A549 (cell line): ENCODE data around the gene MAN2B2. TPM values are rescaled to one million over a fixed set of nuclear protein-coding genes. Genes with fewer than 3 reads are reported as not detected.

Experiments used
- ATAC-seq, 2 experiments: fragments of 200-7000 bp in 1 of 2; fragments of >200 bp in 1 of 2; cut with Nextera tagmentation in 1 of 2; cut with Tn5 transposase in 1 of 2; 3 replicates each; pipeline versions ENCODE4 v1.8.0 to v1.9.1; 2018 to 2020; ENCODE audit warnings: mild to moderate bottlenecking in 1 of 2, moderate library complexity in 1 of 2
- CTCF ChIA-PET: fragments of 300-600 bp; sonication (Branson Sonifier 250); formaldehyde crosslinking; extraction: SDS; loops from one replicate; lab custom pipeline; 2021; ENCODE audit warnings: antibody characterized with exemption, inconsistent platforms; lab: Yijun Ruan, JAX
- POLR2A ChIA-PET: fragments of 350-600 bp; formaldehyde crosslinking; extraction: SDS; loops from one replicate; lab custom pipeline; 2021; ENCODE audit warnings: antibody characterized with exemption, inconsistent platforms; lab: Yijun Ruan, JAX
- DNase-seq, 2 experiments: peaks; one replicate each; pipeline versions ENCODE4 v3.0.0 to v3.0.0-alpha.2; 2011 to 2016; ENCODE audit warnings: low read depth in 1 of 2, low spot score in 1 of 2
- FAIRE-seq: peaks from 2 replicates; lab custom pipeline; 2011; peaks lifted over from hg19 to GRCh38; lab: Jason Lieb, UNC
- H3K27ac ChIP-seq, 2 experiments: fragments of >200 bp; sonication (Bioruptor Twin); formaldehyde crosslinking; 3 replicates each; pipeline ENCODE4 v1.5.1; 2016 to 2017
- H3K4me1 ChIP-seq: fragments of >200 bp; sonication (Bioruptor Twin); formaldehyde crosslinking; 3 replicates; pipeline ENCODE4 v1.6.1; 2016
- H3K4me2 ChIP-seq: fragments of >200 bp; sonication (Bioruptor Twin); formaldehyde crosslinking; 3 replicates; pipeline ENCODE4 v1.6.1; 2016
- H3K4me3 ChIP-seq: fragments of >200 bp; sonication (Bioruptor Twin); formaldehyde crosslinking; 3 replicates; pipeline ENCODE4 v1.5.1; 2016
- H3K9me3 ChIP-seq: fragments of >200 bp; sonication (Bioruptor Twin); formaldehyde crosslinking; 3 replicates; pipeline ENCODE4 v1.6.1; 2016
- BCL3 ChIP-seq: fragments of >200 bp; sonication (Bioruptor Twin); formaldehyde crosslinking; IDR thresholded peaks from 3 replicates; pipeline ENCODE4 v1.6.1; 2016
- CEBPB ChIP-seq, 2 experiments: fragments of >200 bp in 1 of 2; sonication (Bioruptor Twin) in 1 of 2; formaldehyde crosslinking in 1 of 2; IDR thresholded peaks; 2 replicates each; pipeline ENCODE4 v1.6.1; 2012 to 2016
- CHD2 ChIP-seq: fragments of 150-350 bp; IDR thresholded peaks from 2 replicates; pipeline ENCODE4 v1.6.1; 2014; ENCODE audit warnings: low read length; ENCODE audit not compliant: partially characterized antibody
- EHF ChIP-seq: fragments of 250-450 bp; sonication (Bioruptor Pico); IDR thresholded peaks from 2 replicates; pipeline ENCODE4 v1.5.0; 2020; ENCODE audit warnings: mild to moderate bottlenecking
- FOSB ChIP-seq: fragments of 250-450 bp; sonication (Bioruptor Pico); IDR thresholded peaks from 2 replicates; pipeline ENCODE4 v1.5.0; 2020; ENCODE audit warnings: mild to moderate bottlenecking, moderate library complexity
- FOSL2 ChIP-seq, 2 experiments: fragments of 450-650 bp in 1 of 2; fragments of >200 bp in 1 of 2; sonication (Bioruptor Twin) in 1 of 2; formaldehyde crosslinking; IDR thresholded peaks; 2 replicates each; pipeline versions ENCODE4 v1.5.0 to v1.6.1; 2016 to 2020; ENCODE audit warnings: mild to moderate bottlenecking in 1 of 2, moderate library complexity in 1 of 2
- FOXS1 ChIP-seq: fragments of 250-450 bp; sonication (Bioruptor Pico); IDR thresholded peaks from 2 replicates; pipeline ENCODE4 v1.5.0; 2020; ENCODE audit warnings: mild to moderate bottlenecking, moderate library complexity
- HDAC2 ChIP-seq: fragments of 200-600 bp; sonication (generic); IDR thresholded peaks from 2 replicates; pipeline ENCODE4 v1.6.1; 2016
- HOXB5 ChIP-seq: fragments of 250-450 bp; sonication (Bioruptor Pico); IDR thresholded peaks from 2 replicates; pipeline ENCODE4 v1.5.0; 2020; ENCODE audit warnings: mild to moderate bottlenecking, moderate library complexity
- JUNB ChIP-seq: fragments of >200 bp; sonication (Bioruptor Twin); formaldehyde crosslinking; IDR thresholded peaks from 2 replicates; pipeline ENCODE4 v1.6.1; 2016
- KDM5A ChIP-seq: fragments of 200-600 bp; sonication (generic); IDR thresholded peaks from 2 replicates; pipeline ENCODE4 v1.6.1; 2016; ENCODE audit warnings: antibody characterized with exemption, mild to moderate bottlenecking
- MAFK ChIP-seq: fragments of 450-650 bp; IDR thresholded peaks from 2 replicates; pipeline ENCODE4 v1.6.1; 2014; ENCODE audit not compliant: partially characterized antibody
- MAZ ChIP-seq: fragments of 150-350 bp; IDR thresholded peaks from 2 replicates; pipeline ENCODE4 v1.6.1; 2014; ENCODE audit warnings: antibody characterized with exemption, low read depth, low read length, borderline replicate concordance
- NFE2L2 ChIP-seq: fragments of 150-350 bp; conservative IDR thresholded peaks from 2 replicates; pipeline ENCODE4 v1.6.1; 2014; ENCODE audit warnings: low read length
- POLR2A ChIP-seq: IDR thresholded peaks from 2 replicates; pipeline ENCODE4 v1.6.1; 2012; ENCODE audit warnings: mild to moderate bottlenecking, low read length
- POLR2AphosphoS2 ChIP-seq: conservative IDR thresholded peaks from 2 replicates; pipeline ENCODE4 v1.6.1; 2012; ENCODE audit warnings: low read length, improper control_type of control experiment, inconsistent platforms
- RCOR1 ChIP-seq: fragments of 150-350 bp; IDR thresholded peaks from 2 replicates; pipeline ENCODE4 v1.6.1; 2014; ENCODE audit warnings: antibody characterized with exemption, low read length, low read depth
- RNF2 ChIP-seq: fragments of 200-600 bp; sonication (generic); IDR thresholded peaks from 2 replicates; pipeline ENCODE4 v1.6.1; 2016; ENCODE audit warnings: low read depth, mild to moderate bottlenecking, antibody characterized with exemption, moderate library complexity, borderline replicate concordance
- TFCP2L1 ChIP-seq: fragments of 250-450 bp; sonication (Bioruptor Pico); IDR thresholded peaks from 2 replicates; pipeline ENCODE4 v1.5.0; 2021; ENCODE audit warnings: mild to moderate bottlenecking
- TP53 ChIP-seq: fragments of 250-450 bp; sonication (Bioruptor Pico); IDR thresholded peaks from 2 replicates; pipeline ENCODE4 v1.5.0; 2021; ENCODE audit warnings: mild to moderate bottlenecking, moderate library complexity
- ZFP36 ChIP-seq: fragments of 450-650 bp; IDR thresholded peaks from 2 replicates; pipeline ENCODE4 v1.6.1; 2014; ENCODE audit warnings: borderline replicate concordance; ENCODE audit not compliant: partially characterized antibody
- WGBS: methylation state at CpG from one replicate; pipeline ENCODE4 v1.1.6; 2017; ENCODE audit errors: missing lambda C conversion rate; 5-methylcytosine and 5-hydroxymethylcytosine counted together
- polyA plus RNA-seq, 4 experiments: library from polyadenylated mRNA; depleted of rRNA in 3 of 4; stranded (reverse); fragments of >200 nt; fragmentation: RNase III in 1 of 4; extraction: RNeasy Plus Mini Kit Qiagen cat#74134 plus additional on column Dnase treatment in 1 of 4; gene quantifications; 2 replicates in 3 of 4; 3 replicates in 1 of 4; pipeline ENCODE4 v1.2.3, GENCODE V29; 2011 to 2017
- TF ChIP-seq, protein P1 (sequence below): fragments of 200-600 bp; sonication (generic); IDR thresholded peaks from 2 replicates; pipeline ENCODE4 v1.6.1; 2016; ENCODE audit warnings: antibody characterized with exemption, mild to moderate bottlenecking, moderate library complexity
- TF ChIP-seq, protein P2 (sequence below): fragments of >200 bp; sonication (Bioruptor Twin); formaldehyde crosslinking; IDR thresholded peaks from 3 replicates; pipeline ENCODE4 v1.5.1; 2016
- TF ChIP-seq, protein P3 (sequence below): fragments of 250-450 bp; sonication (Bioruptor Pico); IDR thresholded peaks from 2 replicates; pipeline ENCODE4 v1.5.0; 2020; ENCODE audit warnings: low read depth, mild to moderate bottlenecking, moderate library complexity

The MAN2B2 gene
- polyA plus RNA-seq, 2 of the 4 experiments (the other 2 are of a cell fraction) = 6.3 to 8.4 TPM

DNA sequence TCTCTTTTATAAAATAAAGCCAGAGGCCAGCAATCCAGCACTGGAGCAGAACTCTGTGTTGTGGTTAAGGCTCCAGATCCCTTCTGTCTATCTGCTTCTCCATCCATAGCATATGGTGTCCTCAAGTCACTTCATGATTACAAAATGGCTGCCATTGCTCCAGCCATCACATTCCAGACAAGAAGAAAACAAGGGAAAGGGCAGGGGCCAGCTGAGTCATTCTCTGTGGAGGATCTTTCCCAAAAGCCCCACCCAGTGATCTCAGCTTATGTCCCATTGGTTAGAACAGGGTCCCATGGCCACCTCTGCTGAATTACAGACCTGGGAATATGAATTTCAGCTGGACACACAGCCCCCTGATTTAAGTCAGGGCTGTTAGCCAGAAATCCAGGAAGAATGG is 34.1 kb upstream of the MAN2B2 start:
- Histone ChIP-seq H3K4me2 (no peak overlapping the region), H3K4me3 (no peak overlapping the region), H3K4me1 (no peaks in the 10 kb centered on the region), H3K9me3 (no peaks in the 10 kb centered on the region), H3K27ac (no peak overlapping the region)
- POLR2A ChIA-PET = no interaction called here
- TF ChIP-seq TFCP2L1 (CRISPR knock-in tag) (no peak), CEBPB (IDR thresholded peaks at IDR 0.05) (no peak), KDM5A (no peak), RCOR1 (no peak), MAFK (no peak)
- ATAC-seq (no peak), DNase-seq (peak in 1 of 2 experiments; percentile 12), FAIRE-seq (no peak)
- CTCF ChIA-PET = interaction anchor here (1.4 kb wide), 1 partner anchor 16 kb away, joined by 4 read pairs; no protein-coding TSS in a partner anchor

DNA sequence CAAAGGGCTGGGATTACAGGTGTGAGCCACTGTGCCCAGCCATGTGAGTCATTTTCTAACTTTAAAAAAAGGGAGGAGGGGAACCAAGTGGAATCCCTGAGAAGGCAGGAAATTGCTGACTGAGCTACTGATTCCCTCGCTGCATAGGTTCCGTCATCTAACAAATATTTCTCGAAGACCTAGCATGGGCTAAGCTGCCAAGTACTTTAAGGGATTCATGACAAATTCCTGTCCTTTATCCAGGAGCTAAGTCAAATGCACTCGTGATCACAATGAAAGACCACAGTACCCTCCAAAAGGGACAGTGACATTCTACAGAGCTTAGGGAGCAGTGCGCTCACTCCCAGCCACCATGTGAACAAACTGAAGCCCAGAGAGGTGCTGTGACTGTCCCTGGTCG is 33.2 kb upstream of the MAN2B2 start:
- FAIRE-seq (no peak), DNase-seq (no peak), ATAC-seq (no peak)
- 36% methylated on average over 6 of the region's 6 CpGs for WGBS
- ChIA-PET POLR2A (no interaction called here), CTCF (interaction anchor here (0.6 to 1.4 kb wide), 2 partner anchors 17 to 291 kb away, joined by 3 to 4 read pairs; no protein-coding TSS in a partner anchor)
- Histone ChIP-seq H3K4me3 (no peak overlapping the region), H3K27ac (no peak overlapping the region), H3K4me1 (no peaks in the 10 kb centered on the region), H3K4me2 (no peak overlapping the region), H3K9me3 (no peaks in the 10 kb centered on the region)
- TF ChIP-seq, protein P1, sequence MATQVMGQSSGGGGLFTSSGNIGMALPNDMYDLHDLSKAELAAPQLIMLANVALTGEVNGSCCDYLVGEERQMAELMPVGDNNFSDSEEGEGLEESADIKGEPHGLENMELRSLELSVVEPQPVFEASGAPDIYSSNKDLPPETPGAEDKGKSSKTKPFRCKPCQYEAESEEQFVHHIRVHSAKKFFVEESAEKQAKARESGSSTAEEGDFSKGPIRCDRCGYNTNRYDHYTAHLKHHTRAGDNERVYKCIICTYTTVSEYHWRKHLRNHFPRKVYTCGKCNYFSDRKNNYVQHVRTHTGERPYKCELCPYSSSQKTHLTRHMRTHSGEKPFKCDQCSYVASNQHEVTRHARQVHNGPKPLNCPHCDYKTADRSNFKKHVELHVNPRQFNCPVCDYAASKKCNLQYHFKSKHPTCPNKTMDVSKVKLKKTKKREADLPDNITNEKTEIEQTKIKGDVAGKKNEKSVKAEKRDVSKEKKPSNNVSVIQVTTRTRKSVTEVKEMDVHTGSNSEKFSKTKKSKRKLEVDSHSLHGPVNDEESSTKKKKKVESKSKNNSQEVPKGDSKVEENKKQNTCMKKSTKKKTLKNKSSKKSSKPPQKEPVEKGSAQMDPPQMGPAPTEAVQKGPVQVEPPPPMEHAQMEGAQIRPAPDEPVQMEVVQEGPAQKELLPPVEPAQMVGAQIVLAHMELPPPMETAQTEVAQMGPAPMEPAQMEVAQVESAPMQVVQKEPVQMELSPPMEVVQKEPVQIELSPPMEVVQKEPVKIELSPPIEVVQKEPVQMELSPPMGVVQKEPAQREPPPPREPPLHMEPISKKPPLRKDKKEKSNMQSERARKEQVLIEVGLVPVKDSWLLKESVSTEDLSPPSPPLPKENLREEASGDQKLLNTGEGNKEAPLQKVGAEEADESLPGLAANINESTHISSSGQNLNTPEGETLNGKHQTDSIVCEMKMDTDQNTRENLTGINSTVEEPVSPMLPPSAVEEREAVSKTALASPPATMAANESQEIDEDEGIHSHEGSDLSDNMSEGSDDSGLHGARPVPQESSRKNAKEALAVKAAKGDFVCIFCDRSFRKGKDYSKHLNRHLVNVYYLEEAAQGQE = no peak
- TF ChIP-seq, protein P2, sequence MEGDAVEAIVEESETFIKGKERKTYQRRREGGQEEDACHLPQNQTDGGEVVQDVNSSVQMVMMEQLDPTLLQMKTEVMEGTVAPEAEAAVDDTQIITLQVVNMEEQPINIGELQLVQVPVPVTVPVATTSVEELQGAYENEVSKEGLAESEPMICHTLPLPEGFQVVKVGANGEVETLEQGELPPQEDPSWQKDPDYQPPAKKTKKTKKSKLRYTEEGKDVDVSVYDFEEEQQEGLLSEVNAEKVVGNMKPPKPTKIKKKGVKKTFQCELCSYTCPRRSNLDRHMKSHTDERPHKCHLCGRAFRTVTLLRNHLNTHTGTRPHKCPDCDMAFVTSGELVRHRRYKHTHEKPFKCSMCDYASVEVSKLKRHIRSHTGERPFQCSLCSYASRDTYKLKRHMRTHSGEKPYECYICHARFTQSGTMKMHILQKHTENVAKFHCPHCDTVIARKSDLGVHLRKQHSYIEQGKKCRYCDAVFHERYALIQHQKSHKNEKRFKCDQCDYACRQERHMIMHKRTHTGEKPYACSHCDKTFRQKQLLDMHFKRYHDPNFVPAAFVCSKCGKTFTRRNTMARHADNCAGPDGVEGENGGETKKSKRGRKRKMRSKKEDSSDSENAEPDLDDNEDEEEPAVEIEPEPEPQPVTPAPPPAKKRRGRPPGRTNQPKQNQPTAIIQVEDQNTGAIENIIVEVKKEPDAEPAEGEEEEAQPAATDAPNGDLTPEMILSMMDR = no peak
- TF ChIP-seq JUNB = no peak
- TF ChIP-seq MAFK = peak; percentile 52
- no peak for TF ChIP-seq EHF (CRISPR knock-in tag)
- no peak for TF ChIP-seq FOXS1 (CRISPR knock-in tag)

DNA sequence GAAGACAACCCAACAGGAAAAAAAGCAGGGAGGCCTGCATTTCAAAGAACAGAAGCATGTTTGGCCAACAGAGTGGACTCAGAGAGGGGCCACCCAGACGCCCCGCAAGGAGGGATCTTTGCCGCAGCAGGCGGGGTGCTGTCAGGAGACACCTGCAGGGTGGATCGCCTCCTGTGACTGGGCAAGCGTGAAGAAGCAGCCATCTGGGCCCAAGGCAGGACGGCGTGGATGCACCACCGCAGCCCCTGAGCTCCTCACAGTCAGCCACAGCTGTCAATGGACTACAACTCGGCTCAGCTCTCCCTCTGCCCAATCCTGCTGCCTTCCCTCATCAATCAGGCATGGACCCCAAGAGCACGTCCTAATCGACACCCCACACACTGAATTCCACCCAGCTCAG is 32.0 kb upstream of the MAN2B2 start:
- no peak overlapping the region for H3K4me3 ChIP-seq
- no peaks in the 10 kb centered on the region for H3K4me1 ChIP-seq
- no peaks in the 10 kb centered on the region for H3K9me3 ChIP-seq
- H3K4me2 ChIP-seq = no peak overlapping the region
- POLR2A ChIA-PET = no interaction called here
- 52% methylated on average over 11 of the region's 12 CpGs for WGBS
- no peak for ATAC-seq
- CTCF ChIA-PET = interaction anchor here (1.3 to 6.6 kb wide), 2 partner anchors 134 to 293 kb away, joined by 3 to 36 read pairs; no protein-coding TSS in a partner anchor
- no peak for DNase-seq
- TF ChIP-seq KDM5A (no peak), MAZ (no peak), HOXB5 (no peak), FOSL2 (IDR thresholded peaks at IDR 0.05) (no peak), FOSL2 (CRISPR knock-in tag; IDR thresholded peaks at IDR 0.05) (no peak), NFE2L2 (no peak), POLR2A (no peak), JUNB (no peak), TP53 (no peak), RNF2 (no peak), BCL3 (no peak), FOSB (CRISPR knock-in tag) (no peak), ZFP36 (no peak), HDAC2 (no peak), CHD2 (no peak), CEBPB (IDR thresholded peaks at IDR 0.05) (no peak), POLR2AphosphoS2 (no peak)
- TF ChIP-seq, protein P3, sequence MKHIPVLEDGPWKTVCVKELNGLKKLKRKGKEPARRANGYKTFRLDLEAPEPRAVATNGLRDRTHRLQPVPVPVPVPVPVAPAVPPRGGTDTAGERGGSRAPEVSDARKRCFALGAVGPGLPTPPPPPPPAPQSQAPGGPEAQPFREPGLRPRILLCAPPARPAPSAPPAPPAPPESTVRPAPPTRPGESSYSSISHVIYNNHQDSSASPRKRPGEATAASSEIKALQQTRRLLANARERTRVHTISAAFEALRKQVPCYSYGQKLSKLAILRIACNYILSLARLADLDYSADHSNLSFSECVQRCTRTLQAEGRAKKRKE (CRISPR knock-in tag) = no peak
- FAIRE-seq = no peak
- no peak overlapping the region for H3K27ac ChIP-seq
